Ishikawa (cell line): ENCODE data around the gene ZNF821.

ENCODE experiments used
- CREB1 ChIP-seq: IDR thresholded peaks from 2 replicates; pipeline ENCODE4 v1.6.1; 2012; ENCODE audit warnings: low read depth
- EP300 ChIP-seq: IDR thresholded peaks from 2 replicates; pipeline ENCODE4 v1.6.1; 2012; ENCODE audit warnings: borderline replicate concordance
- MAX ChIP-seq: IDR thresholded peaks from 2 replicates; pipeline ENCODE4 v1.6.1; 2012
- NFIC ChIP-seq: IDR thresholded peaks from 2 replicates; pipeline ENCODE4 v1.6.1; 2012
- YY1 ChIP-seq: IDR thresholded peaks from 2 replicates; pipeline ENCODE4 v1.6.1; 2012; ENCODE audit warnings: low read depth

- TF ChIP-seq MAX (no peak), YY1 (no peak), CREB1 (no peak), NFIC (no peak), EP300 (no peak)
Observed at GRCh38 chr16:71912534-71913275, 28.7 kb upstream of the ZNF821 start.
